ENCODE data around the gene FMR1NB. TPM values are rescaled to one million over a fixed set of nuclear protein-coding genes. Genes with fewer than 3 reads are reported as not detected.

The FMR1NB gene
- total RNA-seq, 2 experiments from 2014 or later, result not detected

GRCh38 chrX:148069759-148070503 lies 88.8 kb downstream of the FMR1NB start:
- Histone ChIP-seq H3K9me3 (ENCODE audit: control insufficient read depth in 1 of 2, insufficient read depth in 1 of 2, low read length in 2 of 2) (peaks cover 0 to 5% of the 10 kb centered on the region in 2 experiments), H3K4me1 (ENCODE audit: insufficient read depth, low read length) (no peaks in the 10 kb centered on the region), H3K27ac (ENCODE audit: low read depth in 1 of 2, low read length in 2 of 2) (no peak overlapping the region), H3K36me3 (ENCODE audit: insufficient read depth, low read length) (no peaks in the 10 kb centered on the region), H3K27me3 (ENCODE audit: control insufficient read depth in 1 of 2, insufficient read depth in 2 of 2, low read length in 2 of 2) (peaks cover 0 to 4% of the 10 kb centered on the region in 2 experiments), H3K4me3 (ENCODE audit: low read length) (no peak overlapping the region)
- ChIA-PET POLR2A (no interaction called here), CTCF (no interaction called here)
- intact Hi-C loops (cut with DNase I, micrococcal nuclease), result no loop called here
- Mint-ChIP-seq H3K4me1 (ENCODE audit: low read depth) (no peaks in the 10 kb centered on the region), H3K36me3 (ENCODE audit: low read depth) (no peaks in the 10 kb centered on the region), H3K27ac (no peak overlapping the region), H3K27me3 (no peaks in the 10 kb centered on the region), H3K9me3 (no peaks in the 10 kb centered on the region), H3K4me3 (no peak overlapping the region)
- TF ChIP-seq CTCF (IDR thresholded peaks at IDR 0.05), result no peak
- no peak for ATAC-seq (ENCODE audit: poor library complexity)
- peak in 2 of 14 experiments; percentile 2 to 8 for DNase-seq

DNA sequence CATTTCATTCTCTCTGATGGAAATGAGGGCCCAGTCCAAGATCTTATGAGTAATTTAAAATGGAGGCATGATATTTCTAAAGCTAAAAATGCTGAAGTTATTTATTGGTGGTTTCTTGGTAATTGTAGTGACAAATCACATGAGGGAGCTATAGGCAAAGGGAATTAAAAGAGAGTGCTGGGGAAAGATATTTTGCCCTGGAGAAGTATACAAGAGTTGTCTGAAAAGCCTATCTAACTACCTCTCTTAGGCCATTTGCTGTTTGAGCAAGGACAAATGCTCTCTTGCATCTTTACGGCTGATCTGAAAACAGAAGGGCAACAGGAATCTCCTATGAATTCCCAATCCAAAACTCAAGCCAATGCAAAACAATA lies 89.4 kb downstream of the FMR1NB start:
- POLR2A ChIA-PET, result no interaction called here
- intact Hi-C loops (cut with DNase I, micrococcal nuclease), result no loop called here

More for the DNA sequence above, 89.4 kb downstream of the FMR1NB start:
- Histone ChIP-seq H3K36me3 (ENCODE audit: insufficient read depth, low read length) (no peaks in the 10 kb centered on the region), H3K27ac (ENCODE audit: low read depth in 1 of 2, low read length in 2 of 2) (no peak overlapping the region), H3K9me3 (ENCODE audit: control insufficient read depth in 1 of 2, insufficient read depth in 1 of 2, low read length in 2 of 2) (peaks cover 0 to 5% of the 10 kb centered on the region in 2 experiments), H3K4me3 (ENCODE audit: low read length) (no peak overlapping the region), H3K27me3 (ENCODE audit: control insufficient read depth in 1 of 2, insufficient read depth in 2 of 2, low read length in 2 of 2) (peaks cover 0 to 4% of the 10 kb centered on the region in 2 experiments), H3K4me1 (ENCODE audit: insufficient read depth, low read length) (no peaks in the 10 kb centered on the region)
- no peak overlapping the region for H3K4me3 Mint-ChIP-seq
- H3K36me3 Mint-ChIP-seq (ENCODE audit: low read depth), result no peaks in the 10 kb centered on the region
- H3K4me1 Mint-ChIP-seq (ENCODE audit: low read depth), result no peaks in the 10 kb centered on the region
- no peaks in the 10 kb centered on the region for H3K27me3 Mint-ChIP-seq
- CTCF ChIA-PET, result no interaction called here
- ATAC-seq (ENCODE audit: poor library complexity) (no peak), DNase-seq (no peak)
- H3K9me3 Mint-ChIP-seq, result no peaks in the 10 kb centered on the region
- no peak overlapping the region for H3K27ac Mint-ChIP-seq
- no peak for TF ChIP-seq CTCF (IDR thresholded peaks at IDR 0.05)

Other genes with a start within 250 kb of the FMR1NB start
- 10 to 100 TPM; 87.9 to 95.3 TPM for gene FMR1, start 69.4 kb upstream of the FMR1NB start, total RNA-seq

All from CD4-positive, alpha-beta T cell (primary cell).